ENCODE measurements around the gene GMEB2.
A peak's percentile ranks its signal among the peaks of the same experiment; 100 is the strongest.
"Not testable (repeated sequence)": the region's sequence is repeated elsewhere in the genome, so short reads cannot be mapped to it uniquely, and the experiment has no call there.

Gene GMEB2

GRCh38 chr20:63560333-63560805, 66.5 kb downstream of the GMEB2 start:
- TF ChIP-seq CTCF (IDR thresholded peaks at IDR 0.05; ENCODE audit: insufficient read depth, low read length, poor library complexity, severe bottlenecking): no peak
- Histone ChIP-seq H3K4me3 (replicated peaks; ENCODE audit: low read depth, low read length) (no peak overlapping the region), H3K36me3 (ENCODE audit: control insufficient read depth, insufficient read depth, low read length) (peaks cover 33% of the 10 kb centered on the region), H3K27me3 (replicated peaks; ENCODE audit: control insufficient read depth, insufficient read depth, low read length) (no peaks in the 10 kb centered on the region)
- peak; percentile 22 for DNase-seq (ENCODE audit: extremely low read depth, insufficient read length)

- peaks cover 27% of the 10 kb centered on the region for H3K36me3 ChIP-seq (ENCODE audit: control insufficient read depth, insufficient read depth, low read length)
- H3K27me3 ChIP-seq (replicated peaks; ENCODE audit: control insufficient read depth, insufficient read depth, low read length); H3K4me3 ChIP-seq (replicated peaks; ENCODE audit: low read depth, low read length); DNase-seq (ENCODE audit: extremely low read depth, insufficient read length): not testable (repeated sequence)
These were observed 67.2 kb downstream of the GMEB2 start for GRCh38 chr20:63559485-63560332.

- no peak overlapping the region for H3K4me3 ChIP-seq (replicated peaks; ENCODE audit: low read depth, low read length)
- no peaks in the 10 kb centered on the region for H3K27me3 ChIP-seq (replicated peaks; ENCODE audit: control insufficient read depth, insufficient read depth, low read length)
- TF ChIP-seq CTCF (IDR thresholded peaks at IDR 0.05; ENCODE audit: insufficient read depth, low read length, poor library complexity, severe bottlenecking): no peak
- H3K36me3 ChIP-seq (ENCODE audit: control insufficient read depth, insufficient read depth, low read length): peaks cover 23% of the 10 kb centered on the region
- no peak for DNase-seq (ENCODE audit: extremely low read depth, insufficient read length)
These were observed 68.0 kb downstream of the GMEB2 start for GRCh38 chr20:63558804-63559484.

GRCh38 chr20:63557481-63557891, 69.4 kb downstream of the GMEB2 start:
- no peak for DNase-seq (ENCODE audit: extremely low read depth, insufficient read length)
- H3K27me3 ChIP-seq (replicated peaks; ENCODE audit: control insufficient read depth, insufficient read depth, low read length): no peaks in the 10 kb centered on the region
- no peak for TF ChIP-seq CTCF (IDR thresholded peaks at IDR 0.05; ENCODE audit: insufficient read depth, low read length, poor library complexity, severe bottlenecking)
- no peak overlapping the region for H3K4me3 ChIP-seq (replicated peaks; ENCODE audit: low read depth, low read length)
- H3K36me3 ChIP-seq (ENCODE audit: control insufficient read depth, insufficient read depth, low read length): peaks cover 15% of the 10 kb centered on the region

GRCh38 chr20:63556873-63557478, 69.9 kb downstream of the GMEB2 start:
- Histone ChIP-seq H3K4me3 (replicated peaks; ENCODE audit: low read depth, low read length) (no peak overlapping the region), H3K36me3 (ENCODE audit: control insufficient read depth, insufficient read depth, low read length) (peaks cover 14% of the 10 kb centered on the region), H3K27me3 (replicated peaks; ENCODE audit: control insufficient read depth, insufficient read depth, low read length) (no peaks in the 10 kb centered on the region)
- DNase-seq (ENCODE audit: extremely low read depth, insufficient read length): no peak
- TF ChIP-seq CTCF (IDR thresholded peaks at IDR 0.05; ENCODE audit: insufficient read depth, low read length, poor library complexity, severe bottlenecking): no peak
